ENCODE data around the gene MBNL3. TPM values are rescaled to one million over a fixed set of nuclear protein-coding genes. Genes with fewer than 3 reads are reported as not detected.

The MBNL3 gene
- total RNA-seq, 1 donor from 2014 or later, result 7.7 TPM

GRCh38 chrX:132426695-132427281 is 62.0 kb downstream of the MBNL3 start:
- H3K36me3 Mint-ChIP-seq (ENCODE audit: unreplicated experiment), result peaks cover 2% of the 10 kb centered on the region
- no peaks in the 10 kb centered on the region for H3K27me3 Mint-ChIP-seq (ENCODE audit: unreplicated experiment)
- H3K4me3 Mint-ChIP-seq (ENCODE audit: unreplicated experiment), result no peak overlapping the region
- TF ChIP-seq CTCF (IDR thresholded peaks at IDR 0.05), result no peak
- no peaks in the 10 kb centered on the region for H3K9me3 Mint-ChIP-seq (ENCODE audit: unreplicated experiment)
- H3K27ac Mint-ChIP-seq (ENCODE audit: unreplicated experiment), result no peak overlapping the region
- DNase-seq (ENCODE audit: extremely low spot score, unreplicated experiment), result no peak
- H3K4me1 Mint-ChIP-seq (ENCODE audit: unreplicated experiment), result peaks cover 11% of the 10 kb centered on the region

GRCh38 chrX:132425744-132426318 is 63.0 kb downstream of the MBNL3 start:
- Mint-ChIP-seq H3K9me3 (ENCODE audit: unreplicated experiment) (no peaks in the 10 kb centered on the region), H3K27me3 (ENCODE audit: unreplicated experiment) (no peaks in the 10 kb centered on the region), H3K4me3 (ENCODE audit: unreplicated experiment) (no peak overlapping the region), H3K36me3 (ENCODE audit: unreplicated experiment) (no peaks in the 10 kb centered on the region), H3K4me1 (ENCODE audit: unreplicated experiment) (peaks cover 11% of the 10 kb centered on the region), H3K27ac (ENCODE audit: unreplicated experiment) (no peak overlapping the region)
- no peak for TF ChIP-seq CTCF (IDR thresholded peaks at IDR 0.05)
- DNase-seq (ENCODE audit: extremely low spot score, unreplicated experiment), result no peak

GRCh38 chrX:132423323-132423722 is 65.5 kb downstream of the MBNL3 start:
- no peaks in the 10 kb centered on the region for H3K9me3 Mint-ChIP-seq (ENCODE audit: unreplicated experiment)
- H3K27me3 Mint-ChIP-seq (ENCODE audit: unreplicated experiment), result no peaks in the 10 kb centered on the region
- H3K4me3 Mint-ChIP-seq (ENCODE audit: unreplicated experiment), result no peak overlapping the region
- peaks cover 11% of the 10 kb centered on the region for H3K4me1 Mint-ChIP-seq (ENCODE audit: unreplicated experiment)
- no peak overlapping the region for H3K27ac Mint-ChIP-seq (ENCODE audit: unreplicated experiment)
- H3K36me3 Mint-ChIP-seq (ENCODE audit: unreplicated experiment), result no peaks in the 10 kb centered on the region
- no peak for TF ChIP-seq CTCF (IDR thresholded peaks at IDR 0.05)
- no peak for DNase-seq (ENCODE audit: extremely low spot score, unreplicated experiment)

- Mint-ChIP-seq H3K36me3 (ENCODE audit: unreplicated experiment) (no peaks in the 10 kb centered on the region), H3K27me3 (ENCODE audit: unreplicated experiment) (no peaks in the 10 kb centered on the region), H3K4me3 (ENCODE audit: unreplicated experiment) (no peak overlapping the region), H3K4me1 (ENCODE audit: unreplicated experiment) (peaks cover 4% of the 10 kb centered on the region), H3K9me3 (ENCODE audit: unreplicated experiment) (no peaks in the 10 kb centered on the region), H3K27ac (ENCODE audit: unreplicated experiment) (no peak overlapping the region)
- DNase-seq (ENCODE audit: extremely low spot score, unreplicated experiment), result no peak
- TF ChIP-seq CTCF (IDR thresholded peaks at IDR 0.05), result no peak
Observed at GRCh38 chrX:132415012-132415411, 73.8 kb downstream of the MBNL3 start.

- DNase-seq (ENCODE audit: extremely low spot score, unreplicated experiment), result no peak
- Mint-ChIP-seq H3K4me3 (ENCODE audit: unreplicated experiment) (no peak overlapping the region), H3K27ac (ENCODE audit: unreplicated experiment) (no peak overlapping the region), H3K27me3 (ENCODE audit: unreplicated experiment) (no peaks in the 10 kb centered on the region), H3K4me1 (ENCODE audit: unreplicated experiment) (peaks cover 4% of the 10 kb centered on the region), H3K9me3 (ENCODE audit: unreplicated experiment) (no peaks in the 10 kb centered on the region), H3K36me3 (ENCODE audit: unreplicated experiment) (no peaks in the 10 kb centered on the region)
- no peak for TF ChIP-seq CTCF (IDR thresholded peaks at IDR 0.05)
Observed at GRCh38 chrX:132414404-132414803, 74.4 kb downstream of the MBNL3 start.

All from osteocyte (in vitro differentiated cells).